Cardiac muscle cell (in vitro differentiated cells and primary cell): ENCODE data around the gene C19orf81. TPM values are rescaled to one million over a fixed set of nuclear protein-coding genes. Genes with fewer than 3 reads are reported as not detected.

Source experiments
- DNase-seq, 2 donors: peaks; one replicate each; pipeline versions ENCODE4 v3.0.0 to v3.0.0-alpha.2; 2010 to 2017; ENCODE audit warnings: low read depth in 1 of 2, low spot score in 1 of 2
- H3K27ac ChIP-seq: fragments of 200-600 bp; sonication (generic); 2 replicates; pipeline ENCODE4 v1.5.1; 2016
- H3K27me3 ChIP-seq: fragments of 200-600 bp; sonication (generic); 2 replicates; pipeline ENCODE4 v1.6.0; 2016; ENCODE audit warnings: control low read depth
- H3K36me3 ChIP-seq: fragments of 200-600 bp; sonication (generic); 2 replicates; pipeline ENCODE4 v1.5.1; 2016; ENCODE audit warnings: control low read depth
- H3K4me1 ChIP-seq: fragments of 200-600 bp; sonication (generic); 2 replicates; pipeline ENCODE4 v1.8.1; 2017; ENCODE audit warnings: low read depth, mild to moderate bottlenecking, mixed run types
- H3K4me3 ChIP-seq: fragments of 200-600 bp; sonication (generic); 2 replicates; pipeline ENCODE4 v1.5.1; 2016; ENCODE audit warnings: mild to moderate bottlenecking
- H3K9me3 ChIP-seq: fragments of 200-600 bp; sonication (generic); 2 replicates; pipeline ENCODE4 v1.5.1; 2017; ENCODE audit warnings: low read depth, mild to moderate bottlenecking, control low read depth
- CTCF ChIP-seq: IDR thresholded peaks from 2 replicates; pipeline ENCODE4 v1.5.1; 2012; ENCODE audit warnings: low read depth, mild to moderate bottlenecking, low read length
- polyA plus RNA-seq: library from polyadenylated mRNA; unstranded; fragments of >200 nt; fragmentation: Nextera tagmentation; extraction: Ambion mirVana; gene quantifications from 2 replicates; pipeline ENCODE4 v1.2.1, GENCODE V29; 2016
- total RNA-seq: library from RNA; depleted of rRNA; stranded (reverse); fragments of >200 nt; gene quantifications from 2 replicates; pipeline ENCODE4 v1.2.3, GENCODE V29; 2016

Gene C19orf81
- total and polyA plus RNA-seq, 2 experiments from 2014 or later = 23.5 to 67.4 TPM

GRCh38 chr19:50636317-50637085 is 12.7 kb upstream of the C19orf81 start:
- peaks cover 26% of the 10 kb centered on the region for H3K27me3 ChIP-seq

GRCh38 chr19:50638600-50638999 is 10.6 kb upstream of the C19orf81 start:
- Histone ChIP-seq H3K27me3 (peaks cover 42% of the 10 kb centered on the region), H3K9me3 (peaks cover 3% of the 10 kb centered on the region), H3K36me3 (no peaks in the 10 kb centered on the region), H3K27ac (no peak overlapping the region), H3K4me1 (no peaks in the 10 kb centered on the region), H3K4me3 (peak overlapping the region; percentile 98)
- no peak for TF ChIP-seq CTCF
- DNase-seq = no peak

More at GRCh38 chr19:50636317-50637085, 12.7 kb upstream of the C19orf81 start:
- H3K4me3 ChIP-seq = no peak overlapping the region
- no peaks in the 10 kb centered on the region for H3K36me3 ChIP-seq
- no peak for DNase-seq
- TF ChIP-seq CTCF = no peak
- no peak overlapping the region for H3K27ac ChIP-seq
- H3K4me1 ChIP-seq = no peaks in the 10 kb centered on the region
- peaks cover 3% of the 10 kb centered on the region for H3K9me3 ChIP-seq

GRCh38 chr19:50639121-50640112 is 9.8 kb upstream of the C19orf81 start, which contains the start of gene SYT3:
SYT3 (minus strand) TSS chr19:50639881; CDS start chr19:50637411, 2,470 bp downstream.
- peak within 1 kb of the TSS; percentile 98 for H3K4me3 ChIP-seq
- peaks cover 50% of the 10 kb centered on the region for H3K27me3 ChIP-seq
- H3K9me3 ChIP-seq = no peaks in the 10 kb centered on the region
- no peak within 1 kb of the TSS for H3K27ac ChIP-seq
- H3K4me1 ChIP-seq = no peaks in the 10 kb centered on the region
- peak; percentile 69 to 80 for DNase-seq
- no peak for TF ChIP-seq CTCF
- no peaks in the 10 kb centered on the region for H3K36me3 ChIP-seq

GRCh38 chr19:50640368-50640767 is 8.9 kb upstream of the C19orf81 start:
- no peak for TF ChIP-seq CTCF
- Histone ChIP-seq H3K4me3 (peak overlapping the region; percentile 98), H3K9me3 (no peaks in the 10 kb centered on the region), H3K27ac (no peak overlapping the region), H3K27me3 (peaks cover 60% of the 10 kb centered on the region), H3K4me1 (no peaks in the 10 kb centered on the region), H3K36me3 (no peaks in the 10 kb centered on the region)
- no peak for DNase-seq

GRCh38 chr19:50644315-50644915 is 4.8 kb upstream of the C19orf81 start:
- no peaks in the 10 kb centered on the region for H3K4me1 ChIP-seq
- H3K9me3 ChIP-seq = no peaks in the 10 kb centered on the region
- DNase-seq = no peak
- no peak overlapping the region for H3K27ac ChIP-seq
- TF ChIP-seq CTCF = no peak
- H3K27me3 ChIP-seq = peaks cover 45% of the 10 kb centered on the region
- no peak overlapping the region for H3K4me3 ChIP-seq
- H3K36me3 ChIP-seq = no peaks in the 10 kb centered on the region
